Measurements from ENCODE around the gene SLC2A2.

The SLC2A2 gene

GRCh38 chr3:170985304-170985703 lies 41.2 kb downstream of the SLC2A2 start:
- no peaks in the 10 kb centered on the region for H3K27me3 ChIP-seq (replicated peaks; ENCODE audit: insufficient read depth, low read length)
- no peaks in the 10 kb centered on the region for H3F3A ChIP-seq (ENCODE audit: insufficient read depth, low read length)
- H3K79me2 ChIP-seq (ENCODE audit: low read length), result no peaks in the 10 kb centered on the region
- no peak for DNase-seq
- no peak overlapping the region for H3K9ac ChIP-seq (ENCODE audit: low read length)
- no peak for TF ChIP-seq CTCF (IDR thresholded peaks at IDR 0.05; ENCODE audit: low read length)
- H3K4me1 ChIP-seq (ENCODE audit: low read length), result no peaks in the 10 kb centered on the region
- H2AFZ ChIP-seq (ENCODE audit: low read length), result no peak overlapping the region
- no peaks in the 10 kb centered on the region for H4K20me1 ChIP-seq (ENCODE audit: insufficient read depth, low read length)
- H3K27ac ChIP-seq (ENCODE audit: low read length), result no peak overlapping the region
- no peak overlapping the region for H3K4me3 ChIP-seq (ENCODE audit: low read length)
- H3K4me2 ChIP-seq (ENCODE audit: low read depth, low read length), result no peak overlapping the region
- no peaks in the 10 kb centered on the region for H3K9me2 ChIP-seq (replicated peaks; ENCODE audit: insufficient read depth, low read length)
- H3K36me3 ChIP-seq (replicated peaks; ENCODE audit: insufficient read depth, low read length), result no peaks in the 10 kb centered on the region
- no peaks in the 10 kb centered on the region for H3K9me3 ChIP-seq (replicated peaks; ENCODE audit: insufficient read depth, low read length)

- no peak for TF ChIP-seq EZH2phosphoT487 (IDR thresholded peaks at IDR 0.05; ENCODE audit: low read length)
- no peak for TF ChIP-seq CTCF (IDR thresholded peaks at IDR 0.05; ENCODE audit: low read length)
- no peak for TF ChIP-seq EZH2 (optimal IDR thresholded peaks at IDR 0.05; ENCODE audit: low read depth, low read length)
- Histone ChIP-seq H4K20me1 (ENCODE audit: insufficient read depth, low read length) (no peaks in the 10 kb centered on the region), H3K9me3 (replicated peaks; ENCODE audit: insufficient read depth, low read length) (no peaks in the 10 kb centered on the region), H3K27ac (ENCODE audit: low read length) (no peak overlapping the region), H3K4me3 (ENCODE audit: low read length) (no peak overlapping the region), H3K27me3 (replicated peaks; ENCODE audit: insufficient read depth, low read length) (no peaks in the 10 kb centered on the region), H3K4me1 (ENCODE audit: low read length) (no peaks in the 10 kb centered on the region), H3K4me2 (ENCODE audit: low read depth, low read length) (no peak overlapping the region), H3K79me2 (ENCODE audit: low read length) (no peaks in the 10 kb centered on the region), H3K36me3 (replicated peaks; ENCODE audit: insufficient read depth, low read length) (no peaks in the 10 kb centered on the region), H3F3A (ENCODE audit: insufficient read depth, low read length) (no peaks in the 10 kb centered on the region), H2AFZ (ENCODE audit: low read length) (no peak overlapping the region), H3K9ac (ENCODE audit: low read length) (no peak overlapping the region), H3K9me2 (replicated peaks; ENCODE audit: insufficient read depth, low read length) (no peaks in the 10 kb centered on the region)
- no peak for DNase-seq
These were observed 43.8 kb downstream of the SLC2A2 start for GRCh38 chr3:170982733-170983132.

- Histone ChIP-seq H3K79me2 (ENCODE audit: low read length) (no peaks in the 10 kb centered on the region), H2AFZ (ENCODE audit: low read length) (no peak overlapping the region), H3F3A (ENCODE audit: insufficient read depth, low read length) (no peaks in the 10 kb centered on the region), H3K9ac (ENCODE audit: low read length) (no peak overlapping the region), H3K27ac (ENCODE audit: low read length) (no peak overlapping the region), H4K20me1 (ENCODE audit: insufficient read depth, low read length) (no peaks in the 10 kb centered on the region), H3K36me3 (replicated peaks; ENCODE audit: insufficient read depth, low read length) (no peaks in the 10 kb centered on the region), H3K4me2 (ENCODE audit: low read depth, low read length) (no peak overlapping the region), H3K4me3 (ENCODE audit: low read length) (no peak overlapping the region), H3K27me3 (replicated peaks; ENCODE audit: insufficient read depth, low read length) (no peaks in the 10 kb centered on the region), H3K4me1 (ENCODE audit: low read length) (no peaks in the 10 kb centered on the region), H3K9me3 (replicated peaks; ENCODE audit: insufficient read depth, low read length) (no peaks in the 10 kb centered on the region), H3K9me2 (replicated peaks; ENCODE audit: insufficient read depth, low read length) (no peaks in the 10 kb centered on the region)
- TF ChIP-seq EZH2phosphoT487 (IDR thresholded peaks at IDR 0.05; ENCODE audit: low read length) (no peak), CTCF (IDR thresholded peaks at IDR 0.05; ENCODE audit: low read length) (peak; percentile 12; the same call in 1 of the 2 replicates)
- DNase-seq, result no peak
These were observed 46.1 kb downstream of the SLC2A2 start for GRCh38 chr3:170980399-170980798.
